HL-60/S4 (cell line): ENCODE results near the gene NPEPL1.

Experiments
- in situ Hi-C: fragments of 300-500 bp; cut with MboI; formaldehyde crosslinking; loops from 2 replicates; pipeline ENCODE4 v1.14.3; 2022; ENCODE audit warnings: low sequenced_read_pairs

The NPEPL1 gene

DNA sequence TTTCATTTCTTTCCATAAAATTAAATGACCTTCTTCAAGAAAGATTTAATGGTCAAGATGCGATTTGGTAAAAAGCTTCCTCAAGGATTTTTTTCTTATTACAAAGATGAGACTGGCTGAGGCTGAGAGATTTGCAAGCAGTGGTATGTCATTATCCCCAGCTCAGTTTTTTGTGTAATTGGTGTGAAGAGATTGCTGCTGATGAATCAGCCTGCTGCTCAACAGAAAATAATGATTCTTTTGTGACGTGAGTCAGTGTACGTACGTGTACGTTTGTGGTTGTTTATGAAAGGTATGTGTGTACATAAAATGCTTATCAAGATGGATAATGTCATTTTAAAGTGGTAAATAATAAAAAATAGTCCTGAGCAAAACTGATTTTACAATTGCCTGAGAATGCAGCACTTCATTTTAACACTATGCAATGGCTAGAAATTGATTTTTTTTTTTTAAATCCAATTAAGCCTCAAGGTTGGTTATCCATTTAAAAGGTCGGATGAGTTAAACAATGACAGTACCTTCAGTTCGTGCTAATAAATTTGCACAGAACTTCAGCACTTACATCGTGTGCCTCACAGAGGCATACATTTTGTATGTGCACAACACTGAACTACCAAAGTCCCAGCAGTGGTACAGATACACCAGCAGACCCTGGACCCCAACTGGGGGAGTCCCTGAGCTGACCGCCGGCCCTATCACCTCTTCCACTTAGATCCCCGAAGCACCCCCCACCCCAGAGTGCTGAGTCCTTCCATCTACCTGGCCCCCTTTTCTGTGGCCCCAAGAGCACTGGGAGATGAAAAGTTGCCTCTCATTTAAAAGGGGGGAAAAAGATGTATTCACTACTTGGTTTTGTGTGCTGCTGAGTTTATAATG is 9.7 kb upstream of the NPEPL1 start:
- in situ Hi-C loops: no loop called here

DNA sequence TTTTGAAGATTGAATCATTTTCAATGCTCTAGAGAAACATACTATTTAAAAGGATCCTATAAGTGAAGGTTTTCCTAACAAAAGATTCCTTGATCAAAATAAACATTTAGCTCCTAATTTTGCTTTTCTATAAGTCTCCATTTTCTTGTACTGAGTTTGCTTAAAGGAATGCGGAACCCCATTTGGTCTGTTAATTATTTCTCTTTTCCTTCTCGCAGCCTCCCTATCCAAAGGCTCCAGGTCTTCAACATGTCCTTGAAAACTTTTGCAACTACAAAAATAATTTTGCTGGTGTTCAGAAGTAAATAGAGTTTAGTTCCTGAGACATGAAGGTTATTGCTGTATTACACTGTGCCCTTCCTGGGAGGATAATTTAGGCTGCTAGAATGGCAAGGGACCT is 8.3 kb upstream of the NPEPL1 start:
- in situ Hi-C loops: no loop called here

DNA sequence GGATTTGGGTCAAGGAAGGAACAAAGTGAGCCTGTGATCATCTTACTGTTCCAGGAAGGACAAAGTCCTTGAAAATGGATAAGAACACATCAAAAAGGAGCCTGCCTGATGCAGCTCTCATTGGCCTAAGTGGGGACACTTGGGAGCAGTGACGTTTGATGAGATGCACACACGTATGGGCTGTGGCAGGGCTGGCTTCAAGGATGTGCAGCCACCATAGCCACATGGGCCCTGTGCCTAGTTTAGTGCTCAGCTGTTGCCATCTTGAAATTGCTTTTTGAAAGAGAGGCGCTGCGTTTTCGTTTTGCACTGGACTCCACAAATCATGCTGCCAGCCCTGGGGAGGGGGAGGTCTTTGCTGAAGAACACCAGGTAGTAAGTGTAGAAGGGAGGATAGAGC is 6.6 kb upstream of the NPEPL1 start:
- in situ Hi-C loops: no loop called here

DNA sequence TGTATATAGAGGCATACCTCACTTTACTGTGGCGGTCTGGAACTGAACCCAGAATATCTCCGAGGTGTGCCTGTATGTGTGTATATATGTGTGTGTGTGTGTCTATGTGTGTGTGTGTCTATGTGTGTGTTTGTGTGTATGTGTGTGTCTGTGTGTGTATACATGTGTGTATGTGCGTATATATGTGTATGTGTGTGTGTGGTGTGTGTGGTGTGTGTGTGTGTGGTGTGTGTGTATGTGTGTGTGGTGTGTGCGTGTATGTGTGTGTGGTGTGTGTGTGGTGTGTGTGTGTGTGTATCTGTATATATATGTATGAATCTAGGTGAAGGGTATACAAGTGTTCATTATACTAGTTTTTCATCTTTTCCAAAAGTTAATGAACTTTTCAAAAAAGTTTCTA is 4.2 kb upstream of the NPEPL1 start:
- in situ Hi-C loops: no loop called here

DNA sequence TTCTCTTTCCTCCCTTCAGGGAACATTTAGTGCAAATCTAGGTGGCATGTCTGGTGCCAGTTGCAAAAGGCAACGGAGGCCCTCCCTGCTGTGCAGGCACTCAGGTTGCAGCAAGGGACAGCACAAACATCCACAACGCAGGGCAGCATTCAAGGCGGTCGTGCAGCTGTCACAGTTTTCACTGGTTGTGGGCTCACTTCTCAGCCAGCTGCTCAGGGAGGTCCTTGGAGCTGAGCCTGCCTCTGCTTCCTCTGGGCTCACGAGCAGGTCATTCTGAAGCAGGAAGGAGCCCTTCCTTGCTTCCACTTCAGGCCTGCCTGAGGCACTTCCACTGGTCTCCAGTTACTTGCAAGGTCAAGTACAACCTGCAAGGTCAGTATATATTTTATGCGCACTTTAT is 3.8 kb upstream of the NPEPL1 start:
- in situ Hi-C loops: no loop called here

DNA sequence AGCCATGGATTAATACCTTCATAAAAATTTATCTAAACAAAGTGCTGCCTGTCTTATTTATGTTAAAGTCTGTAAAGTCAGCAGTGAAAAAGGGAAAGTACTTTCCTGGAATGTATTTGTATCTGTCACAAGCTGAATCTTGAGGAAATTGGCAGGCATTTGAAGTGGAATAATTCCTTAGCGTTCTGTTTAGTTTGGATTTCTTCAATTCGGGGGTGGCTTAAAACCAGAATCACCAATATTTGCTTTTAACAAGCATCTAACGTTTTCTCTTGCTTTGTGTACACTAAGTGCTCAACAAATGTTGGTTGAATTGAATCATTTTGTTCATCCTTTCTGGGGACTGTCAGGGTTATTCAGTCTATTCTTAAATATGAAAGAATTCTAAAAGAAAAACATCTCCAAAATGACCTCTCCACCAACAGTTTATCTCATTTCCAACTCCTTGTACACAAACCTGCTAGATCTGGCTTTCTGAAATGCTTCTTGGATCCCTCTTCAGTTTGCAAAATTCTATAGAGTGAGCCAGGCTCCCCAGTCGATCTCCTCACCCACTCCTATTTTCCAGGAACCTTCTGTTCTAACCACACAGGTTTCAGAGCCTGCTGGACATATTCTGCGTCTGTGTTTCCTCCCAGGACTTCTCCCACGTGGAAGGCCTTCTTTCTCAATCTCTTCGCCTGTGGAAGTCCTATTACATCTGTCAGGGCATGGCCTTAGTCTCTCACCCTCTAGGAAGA is 2.0 kb upstream of the NPEPL1 start:
- in situ Hi-C loops: no loop called here

DNA sequence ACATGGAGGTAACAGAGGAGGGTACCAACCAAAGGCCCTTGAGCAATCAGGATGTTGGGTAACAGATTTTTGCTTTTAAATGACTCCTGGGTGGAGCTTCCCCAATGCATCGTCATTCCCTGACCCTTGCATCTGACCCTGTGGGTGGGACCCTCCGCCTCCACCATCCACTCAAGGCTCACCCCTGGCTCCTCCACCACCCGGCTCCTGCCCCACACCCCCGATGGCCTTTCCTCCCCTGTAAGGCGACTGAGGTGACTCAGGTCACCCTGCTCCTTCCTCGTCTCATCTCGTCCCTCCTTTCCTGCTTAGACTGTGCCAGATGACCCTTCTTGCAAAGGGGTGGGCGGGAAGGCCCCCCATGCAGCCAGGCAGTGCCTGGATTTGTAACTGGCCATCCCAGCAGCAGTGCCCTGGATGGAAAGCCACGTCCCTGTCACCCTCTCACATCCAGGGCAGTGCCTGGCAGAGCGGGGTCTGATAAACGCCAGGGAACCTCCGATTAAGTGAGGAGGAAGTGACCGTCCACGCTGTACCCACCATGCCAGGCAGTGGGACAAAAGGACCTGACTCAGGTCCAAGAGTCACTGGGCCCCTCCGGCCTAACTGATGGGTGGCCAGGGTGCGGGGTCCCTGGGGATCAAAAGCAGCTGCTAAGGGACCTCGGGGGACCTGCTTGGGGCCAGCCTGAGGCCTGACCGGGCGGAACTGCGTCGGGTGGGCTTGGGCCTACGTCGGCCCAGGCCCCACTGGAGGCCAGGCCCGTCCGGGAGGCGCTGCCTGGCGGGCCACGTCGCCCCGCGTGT is 624 bp upstream of the NPEPL1 start:
- in situ Hi-C loops: no loop called here

DNA sequence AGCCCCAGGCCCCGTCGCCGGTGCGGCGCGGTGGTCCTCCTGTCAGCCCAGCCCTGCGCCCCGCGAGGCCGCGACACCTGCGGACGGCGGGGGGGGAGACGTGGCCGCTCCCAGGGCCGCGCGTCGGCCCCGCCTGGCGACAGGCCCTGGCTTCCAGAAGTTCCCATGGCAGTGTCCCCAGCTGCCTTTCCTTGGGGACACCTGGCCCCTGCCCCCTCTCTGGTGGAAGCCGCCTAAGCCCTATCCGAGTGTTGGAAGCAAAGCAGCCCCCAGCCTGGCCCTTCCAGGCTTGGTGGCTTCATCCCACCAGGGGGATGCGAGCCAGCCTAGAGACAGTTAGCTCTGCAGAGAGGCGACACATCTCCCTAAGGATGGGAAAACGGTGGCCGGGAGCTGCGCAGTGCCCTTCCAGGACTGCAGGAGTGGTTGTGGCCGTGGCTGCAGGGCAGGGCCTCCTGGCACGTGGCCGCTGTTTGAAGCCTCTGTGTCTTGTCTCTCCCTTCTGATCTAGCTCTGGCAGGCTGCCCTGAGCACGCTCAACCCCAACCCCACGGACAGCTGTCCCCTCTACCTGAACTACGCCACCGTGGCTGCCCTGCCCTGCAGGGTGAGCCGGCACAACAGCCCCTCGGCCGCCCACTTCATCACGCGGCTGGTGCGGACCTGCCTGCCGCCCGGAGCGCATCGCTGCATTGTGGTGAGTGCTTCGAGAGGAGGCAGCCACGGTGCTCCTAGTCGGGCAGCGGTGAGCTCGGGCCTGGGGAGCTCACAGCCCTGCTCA is 816 bp downstream of the NPEPL1 start:
- in situ Hi-C loops: no loop called here

DNA sequence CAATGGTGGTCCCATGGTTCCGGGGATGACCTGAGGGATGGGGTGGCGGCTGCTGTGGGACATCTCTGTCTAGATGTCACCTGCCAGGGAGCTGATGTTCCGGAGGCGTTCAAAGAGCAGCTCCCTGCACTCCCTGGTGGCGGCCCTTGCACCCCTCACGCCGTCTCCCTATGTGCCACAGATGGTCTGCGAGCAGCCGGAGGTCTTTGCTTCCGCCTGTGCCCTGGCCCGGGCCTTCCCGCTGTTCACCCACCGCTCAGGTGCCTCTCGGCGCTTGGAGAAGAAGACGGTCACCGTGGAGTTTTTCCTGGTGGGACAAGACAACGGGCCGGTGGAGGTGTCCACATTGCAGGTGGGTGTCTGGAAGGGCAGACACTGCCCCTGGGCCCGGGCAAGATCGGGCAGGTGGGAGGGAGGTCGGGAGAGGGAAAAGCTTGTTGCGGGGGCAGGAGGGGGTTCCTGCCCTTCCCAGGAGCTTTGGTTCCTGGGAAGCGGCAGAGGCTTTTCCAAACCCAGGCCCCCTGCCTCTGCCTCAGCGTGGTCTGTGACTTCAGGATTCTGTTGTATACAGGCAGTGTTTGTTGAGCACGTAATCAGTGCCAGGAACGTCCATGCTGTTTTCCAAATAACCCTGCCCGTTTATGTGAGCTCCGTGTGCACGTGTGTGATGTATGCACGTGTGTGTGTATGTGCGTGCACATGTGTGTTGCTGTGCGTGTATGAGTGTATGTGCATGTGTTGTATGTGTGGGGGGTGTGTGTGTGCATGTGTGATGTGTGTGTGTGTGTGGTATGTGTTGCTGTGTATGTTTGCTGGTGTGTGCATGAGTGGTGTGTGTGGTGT is 1.9 kb downstream of the NPEPL1 start:
- in situ Hi-C loops: no loop called here

DNA sequence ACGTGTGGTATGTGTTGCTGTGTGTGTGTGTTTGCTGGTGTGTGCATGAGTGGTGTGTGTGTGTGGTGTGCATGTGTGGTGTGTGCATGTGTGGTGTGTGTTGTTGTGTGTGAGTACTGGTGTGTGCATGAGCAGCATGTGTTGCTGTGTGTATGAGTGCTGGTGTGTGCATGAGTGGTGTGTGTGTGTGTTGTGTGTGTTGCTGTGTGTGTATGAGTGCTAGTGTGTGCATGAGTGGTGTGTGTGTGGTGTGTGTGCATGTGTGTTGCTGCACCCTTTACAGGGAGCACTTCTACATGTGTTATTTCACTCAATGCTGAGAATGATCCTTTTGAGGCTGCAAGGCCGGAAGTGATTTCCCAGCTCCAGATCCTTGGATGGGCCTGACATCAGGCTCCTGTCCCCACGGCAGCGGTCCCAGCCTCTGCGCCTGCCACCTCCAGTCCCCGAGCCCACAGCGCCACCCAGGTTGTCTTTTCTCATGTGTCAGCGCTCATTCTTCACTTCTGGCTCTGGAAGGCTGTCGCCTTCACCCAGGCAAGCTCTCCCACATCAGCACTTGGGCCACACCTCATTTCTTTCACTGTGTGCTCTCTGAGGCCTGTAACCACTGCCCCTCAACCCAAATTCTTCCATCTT is 2.6 kb downstream of the NPEPL1 start:
- in situ Hi-C loops: no loop called here

DNA sequence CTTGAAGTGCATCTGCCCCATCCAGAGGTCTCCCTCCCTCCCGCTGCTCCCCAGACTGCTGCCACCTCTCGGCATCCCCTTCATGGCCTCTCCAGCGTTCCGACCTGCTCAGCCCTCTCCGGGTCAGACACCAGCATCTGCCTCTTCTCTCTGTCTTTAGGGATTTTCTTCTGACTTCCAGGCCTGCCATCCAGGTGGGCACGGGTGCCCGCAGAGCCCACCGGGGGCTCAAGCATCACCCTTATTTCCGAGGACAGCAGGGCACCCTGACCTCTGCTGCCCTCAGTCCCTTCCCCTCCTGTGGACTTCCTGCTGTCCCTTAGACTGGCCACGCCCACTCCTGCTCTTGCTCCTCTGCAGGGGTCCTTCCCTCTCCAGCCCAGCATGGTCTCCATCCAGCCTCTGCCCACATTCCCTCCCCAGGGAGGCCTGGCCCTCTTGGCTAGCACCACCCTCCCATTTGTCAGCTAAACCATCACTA is 3.3 kb downstream of the NPEPL1 start:
- in situ Hi-C loops: no loop called here

DNA sequence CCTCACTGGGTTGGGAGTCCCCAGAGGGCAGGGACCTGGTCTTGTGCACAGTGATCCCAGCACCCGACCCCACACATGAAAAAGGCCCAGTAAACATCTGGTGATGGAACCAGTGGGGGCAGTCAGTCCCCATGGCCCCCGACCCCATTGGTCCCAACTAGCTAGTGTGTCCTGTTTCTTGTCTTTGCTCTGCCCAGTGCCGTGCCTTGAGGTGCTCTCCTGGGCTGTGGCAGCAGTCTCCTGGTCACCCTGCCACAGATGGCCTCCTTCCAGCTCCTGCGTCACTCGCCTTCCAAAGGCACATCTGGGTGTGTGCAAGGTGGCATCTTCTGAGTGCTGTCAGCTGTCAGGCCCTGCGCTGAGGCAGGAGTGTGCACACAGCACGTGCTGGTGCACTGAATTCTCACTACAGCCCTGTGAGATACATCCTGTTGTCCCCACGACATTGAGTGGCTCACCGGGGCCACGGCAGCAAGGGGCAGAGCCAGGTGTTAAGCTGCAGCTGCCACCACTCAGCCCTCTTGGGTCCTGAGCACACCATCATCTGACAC is 3.9 kb downstream of the NPEPL1 start:
- in situ Hi-C loops: no loop called here

DNA sequence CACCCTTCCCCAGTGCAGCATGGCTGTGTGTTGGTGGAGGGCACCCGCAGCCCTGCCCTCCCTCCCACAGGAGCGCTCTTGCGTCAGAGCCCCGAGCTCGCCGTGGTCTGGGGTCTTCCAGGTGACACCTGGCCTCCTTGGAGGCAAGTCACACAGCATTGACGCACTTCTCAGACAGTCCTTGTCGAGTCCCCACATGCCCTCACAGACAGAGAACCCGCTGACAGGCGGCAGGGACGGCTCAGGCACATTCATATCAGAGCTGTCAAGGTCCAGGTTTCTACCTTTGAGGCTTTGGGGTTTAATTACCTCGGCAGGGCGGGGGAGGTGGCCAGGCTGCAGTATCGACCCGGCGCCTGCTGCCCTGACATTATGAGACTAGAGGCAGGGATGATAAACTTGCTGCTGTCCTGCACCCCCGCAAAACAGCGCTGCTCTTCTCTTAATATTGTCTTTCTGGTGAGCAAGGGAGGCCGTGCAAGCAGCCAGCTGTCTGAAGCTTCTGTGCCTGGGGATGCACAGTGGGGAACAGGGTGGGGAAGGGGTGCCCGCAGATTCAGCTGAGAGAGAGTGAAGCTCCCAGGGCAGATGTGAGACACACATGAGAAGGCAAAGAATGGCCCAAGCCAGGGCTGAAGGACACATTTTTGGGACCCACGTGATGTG is 4.7 kb downstream of the NPEPL1 start:
- in situ Hi-C loops: no loop called here

DNA sequence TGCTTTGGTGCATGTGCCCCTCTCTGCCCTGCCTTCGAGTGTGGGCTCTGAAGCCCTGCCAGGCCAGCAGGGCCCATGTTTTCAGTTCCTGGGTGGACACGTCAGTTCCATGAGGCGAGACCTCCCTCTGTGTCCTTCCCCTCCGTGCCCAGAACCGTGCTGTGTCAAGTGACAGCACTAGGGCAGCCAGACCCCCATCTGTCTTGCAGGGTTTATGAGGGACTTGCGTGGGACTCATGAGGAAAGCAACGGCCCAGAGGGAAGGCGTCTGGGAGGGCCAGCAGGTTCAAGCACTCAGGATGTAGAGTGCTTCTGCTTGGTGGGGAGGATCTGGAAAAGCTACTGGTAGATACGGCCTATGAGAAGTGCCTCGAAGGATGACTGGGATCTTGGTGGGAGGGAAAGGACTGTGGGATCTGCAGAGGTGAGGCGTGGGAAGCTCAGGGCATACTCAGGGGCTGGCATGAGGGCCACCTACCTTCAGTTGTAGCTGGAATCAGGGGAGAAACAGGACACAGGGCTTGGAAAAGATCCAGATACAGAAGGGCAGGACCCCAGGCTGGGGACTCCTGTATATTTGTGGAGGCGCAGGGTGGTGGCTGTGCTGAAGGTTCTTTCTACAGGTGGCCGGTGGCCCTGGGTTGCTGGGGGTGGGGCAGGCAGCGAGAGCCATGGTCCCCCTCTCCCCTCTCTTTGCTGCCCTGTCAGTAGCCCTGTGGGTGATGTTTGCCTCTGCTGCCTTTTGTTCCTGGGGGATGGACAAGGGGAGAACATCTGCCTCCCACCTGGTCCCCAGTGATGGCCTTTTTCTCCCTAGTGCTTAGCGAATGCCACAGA is 5.5 kb downstream of the NPEPL1 start:
- in situ Hi-C loops: no loop called here

DNA sequence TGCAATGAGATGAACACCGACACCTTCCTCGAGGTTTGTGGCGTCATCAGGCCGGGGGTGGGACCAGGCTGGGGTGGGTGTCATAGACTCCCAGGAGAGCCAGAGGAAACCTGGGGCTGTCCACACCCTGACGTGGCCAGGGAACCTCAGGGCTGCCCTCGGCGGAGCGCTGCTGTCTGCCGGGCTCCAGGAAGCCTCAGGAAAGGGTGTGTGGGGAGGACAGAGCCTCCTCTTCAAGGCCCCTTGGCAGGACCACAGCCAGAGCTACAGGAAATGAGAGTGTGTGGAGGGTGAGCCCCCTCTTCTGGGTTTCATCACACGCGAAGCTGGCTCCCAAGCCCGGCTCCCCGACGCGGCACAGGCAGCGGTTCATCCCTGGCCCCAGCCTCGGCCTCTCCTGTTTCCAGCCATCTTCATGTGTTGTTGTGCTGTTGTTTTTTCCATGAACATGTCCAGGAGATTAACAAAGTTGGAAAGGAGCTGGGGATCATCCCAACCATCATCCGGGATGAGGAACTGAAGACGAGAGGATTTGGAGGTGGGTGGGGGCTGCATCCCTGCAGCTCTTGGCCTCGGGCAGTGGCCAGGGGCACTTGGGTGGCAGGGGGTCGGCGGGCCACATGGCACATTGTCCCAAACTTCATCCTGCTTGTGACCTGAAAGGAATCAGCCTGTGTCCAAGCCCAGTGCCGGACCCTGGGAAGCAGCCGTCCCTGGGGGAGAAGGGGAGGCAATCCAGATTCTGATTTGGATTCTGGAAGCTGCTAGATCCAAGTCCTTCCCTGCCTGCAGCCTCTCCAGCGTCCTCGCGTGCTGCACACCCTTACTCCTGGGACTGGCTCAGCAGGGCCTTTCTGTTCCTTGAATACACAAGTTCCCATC is 6.4 kb downstream of the NPEPL1 start:
- in situ Hi-C loops: no loop called here

DNA sequence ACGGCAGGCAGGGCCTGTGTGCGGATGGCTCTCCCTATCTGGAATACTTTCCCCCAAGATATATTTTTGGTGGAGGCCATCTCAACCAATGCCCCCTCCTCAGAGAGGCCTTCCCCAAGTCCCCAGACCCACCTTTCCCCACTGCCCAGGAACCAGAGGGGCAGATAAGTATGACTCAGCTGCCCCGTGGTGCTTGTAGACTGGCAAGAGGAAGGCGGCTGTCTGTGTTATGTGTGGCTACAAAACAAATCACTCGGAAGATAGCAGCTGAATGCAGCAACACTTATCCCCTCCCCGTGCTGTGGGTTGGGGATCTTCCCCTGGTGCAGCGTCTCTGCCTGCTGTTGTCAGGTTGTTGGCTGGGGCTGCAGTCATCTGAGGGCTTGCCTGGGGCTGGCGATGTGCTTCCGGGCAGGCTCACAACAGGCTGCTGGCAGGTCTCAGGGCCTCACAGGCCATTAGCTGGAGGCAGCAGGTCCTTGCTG is 7.1 kb downstream of the NPEPL1 start:
- in situ Hi-C loops: no loop called here
